SW480 (cell line): ENCODE data around the gene C2orf92.
"Not testable (repeated sequence)": the region's sequence is repeated elsewhere in the genome, so short reads cannot be mapped to it uniquely, and the experiment has no call there.

ENCODE experiments used
- DNase-seq: peaks from one replicate; pipeline ENCODE4 v3.0.0-alpha.2; 2016; ENCODE audit warnings: low spot score

The C2orf92 gene

GRCh38 chr2:97660044-97660774 lies 9.3 kb upstream of the C2orf92 start:
- DNase-seq = no peak

DNA sequence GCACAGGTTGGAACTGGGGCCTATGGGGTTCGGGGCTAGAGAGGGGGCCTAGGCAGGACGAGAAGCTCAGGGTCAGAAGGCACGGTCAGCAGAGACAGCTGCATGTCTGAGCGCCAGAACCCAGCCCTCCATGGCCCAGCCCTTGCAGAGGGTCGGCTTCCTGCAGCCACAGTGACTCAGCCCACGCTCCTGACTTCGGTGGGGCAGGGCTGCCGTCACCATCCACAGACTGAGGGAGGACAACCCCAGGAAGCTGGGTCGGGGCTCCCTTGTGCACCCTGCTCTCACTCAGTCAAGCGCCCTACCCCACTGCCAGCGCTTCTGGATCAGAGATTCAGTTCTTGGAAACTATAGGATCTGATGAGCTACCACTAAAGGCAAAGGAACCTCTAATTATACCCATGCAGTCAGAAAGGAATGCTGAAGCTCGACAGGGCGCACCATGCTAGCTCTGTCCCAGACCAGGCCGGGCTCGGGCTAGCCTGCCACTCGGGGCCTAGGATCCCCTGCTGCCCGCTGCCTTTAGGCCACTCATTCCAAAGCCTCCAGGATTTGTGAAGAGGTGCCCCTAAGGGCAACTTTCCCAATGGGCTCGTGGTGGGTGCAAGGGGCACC lies 8.6 kb upstream of the C2orf92 start:
- DNase-seq = no peak

- DNase-seq = no peak
Measured at GRCh38 chr2:97661927-97662326, 7.6 kb upstream of the C2orf92 start.

- DNase-seq = no peak
Measured at GRCh38 chr2:97662386-97662894, 7.1 kb upstream of the C2orf92 start.

DNA sequence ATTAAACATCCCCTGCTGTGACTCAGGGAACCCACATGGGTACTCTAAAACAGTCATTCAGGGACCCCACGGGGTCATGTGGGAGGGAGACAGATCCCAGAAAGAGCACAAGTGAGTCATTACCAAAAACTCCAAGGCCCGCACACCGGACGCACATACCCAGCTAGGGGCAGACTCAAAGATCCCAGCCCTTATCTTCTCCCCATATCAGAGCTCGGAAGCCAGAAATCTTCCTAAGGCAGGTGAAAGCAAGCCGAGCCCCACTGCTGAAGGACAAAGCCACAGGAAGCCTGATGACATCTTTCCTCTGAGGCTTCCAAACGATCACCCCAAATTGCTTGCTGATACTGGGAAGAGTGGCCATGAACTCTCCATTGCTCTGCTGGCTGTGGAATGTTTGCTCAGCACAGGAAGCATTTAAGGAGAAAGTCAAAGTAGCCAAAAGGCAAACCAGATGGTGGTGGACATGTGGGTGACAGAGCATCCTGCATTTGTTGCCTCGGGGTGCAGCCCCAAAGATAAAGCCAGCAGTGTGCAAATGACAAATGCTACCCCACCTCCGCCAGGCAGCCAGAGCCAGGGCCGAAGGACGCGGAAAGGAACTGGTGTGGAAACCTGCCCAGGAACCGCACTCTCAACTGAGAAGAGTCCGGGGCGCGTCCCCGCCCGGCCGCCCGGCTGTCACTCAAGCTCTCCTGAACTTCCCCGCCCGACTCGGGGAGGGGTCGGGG lies 6.5 kb upstream of the C2orf92 start:
- DNase-seq = peak; percentile 86

DNA sequence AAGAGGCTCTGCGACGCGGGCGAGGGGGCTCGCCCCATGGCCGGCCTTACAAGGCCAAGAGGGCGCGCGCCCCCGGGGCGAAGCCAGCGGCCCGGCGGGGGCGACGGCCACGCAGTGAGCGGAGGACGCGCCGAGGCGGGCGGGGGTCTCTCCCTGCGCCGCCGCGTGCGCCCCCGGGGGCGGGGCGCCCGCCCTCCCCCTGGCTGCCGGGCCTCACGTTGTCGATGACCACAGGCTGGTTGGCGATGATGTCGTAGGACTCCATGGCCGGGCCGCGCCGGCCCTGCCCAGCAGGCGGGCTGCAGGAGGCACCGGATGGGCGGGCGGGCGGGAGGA lies 5.9 kb upstream of the C2orf92 start:
- no peak for DNase-seq

DNA sequence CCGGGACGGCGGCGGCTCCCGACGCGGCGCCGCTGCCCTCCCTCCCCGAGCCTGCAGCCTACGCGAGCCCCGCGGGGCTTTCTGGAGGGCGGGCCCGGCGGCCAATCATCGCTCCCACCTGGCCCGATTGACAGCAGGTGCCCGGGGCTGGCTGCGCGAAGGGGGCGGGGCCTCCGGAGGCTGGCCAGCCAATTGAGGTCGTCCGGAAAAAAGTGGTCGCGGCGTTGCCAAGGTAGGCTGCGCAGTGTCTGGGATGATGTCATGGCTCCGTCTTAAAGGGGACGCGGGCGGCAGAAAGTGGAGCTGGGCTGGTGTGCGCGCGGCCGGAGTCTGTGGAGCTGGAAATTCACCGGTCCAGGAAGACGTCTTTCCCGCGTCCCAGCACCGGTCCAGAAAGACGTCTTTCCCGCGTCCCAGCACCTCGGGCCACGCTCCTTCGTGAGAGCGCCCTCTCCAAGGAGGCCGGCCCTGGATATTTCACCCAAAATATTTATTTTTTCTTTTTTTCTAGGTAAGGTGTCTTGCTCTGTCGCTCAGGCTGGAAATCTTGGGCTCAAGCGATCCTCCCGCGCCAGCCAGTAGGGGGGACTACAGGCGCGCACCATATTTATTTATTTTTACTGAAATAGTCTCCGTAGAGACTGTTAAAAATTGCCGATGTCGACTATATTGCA lies 5.4 kb upstream of the C2orf92 start, which contains the start of gene ACTR1B:
ACTR1B (minus strand) TSS at position 83 of the 674 bp plus-strand sequence. CDS start 154 bp downstream, outside the sequence.
- peak; percentile 100 for DNase-seq

GRCh38 chr2:97664636-97664970 lies 4.9 kb upstream of the C2orf92 start:
- DNase-seq = no peak

GRCh38 chr2:97670471-97670870 lies 958 bp downstream of the C2orf92 start:
- no peak for DNase-seq

GRCh38 chr2:97671526-97671925 lies 2.0 kb downstream of the C2orf92 start:
- no peak for DNase-seq

- not testable (repeated sequence) for DNase-seq
Measured at GRCh38 chr2:97672606-97673140, 3.2 kb downstream of the C2orf92 start.

GRCh38 chr2:97673182-97673914 lies 3.8 kb downstream of the C2orf92 start:
- no peak for DNase-seq

GRCh38 chr2:97673915-97674283 lies 4.4 kb downstream of the C2orf92 start:
- DNase-seq = no peak

DNA sequence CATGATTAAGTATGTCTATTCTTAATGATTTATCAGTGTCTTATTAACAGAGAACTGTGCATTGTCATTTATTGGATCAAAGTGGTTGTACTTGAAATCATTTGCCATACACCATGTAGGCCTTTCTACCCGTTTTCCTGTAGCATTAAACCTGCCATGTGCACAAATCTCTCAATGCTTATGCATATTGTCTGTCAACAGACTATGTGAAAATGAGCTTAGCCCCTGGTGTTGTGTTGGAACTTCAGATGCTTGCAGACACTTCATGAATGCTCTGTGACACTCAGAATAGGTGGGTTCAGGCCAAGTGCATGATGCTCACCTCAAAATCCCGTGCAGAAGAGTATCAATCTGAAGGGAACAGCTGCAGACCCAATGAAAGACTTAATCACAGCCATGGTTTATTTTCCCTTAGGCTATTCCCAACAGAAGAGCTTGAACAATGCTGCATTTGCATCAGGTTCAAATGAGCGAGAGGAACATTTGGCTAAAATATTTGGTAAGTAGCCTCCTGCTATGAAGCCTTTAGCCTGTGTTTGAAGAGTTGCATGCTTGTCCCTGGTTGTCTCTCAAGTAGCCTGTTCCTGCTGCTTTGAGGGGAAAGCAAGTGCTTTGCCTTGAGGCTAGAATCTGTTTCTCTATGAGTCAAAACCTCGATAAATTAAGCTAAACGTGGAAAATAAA lies 6.1 kb downstream of the C2orf92 start:
- no peak for DNase-seq

GRCh38 chr2:97676620-97677019 lies 7.1 kb downstream of the C2orf92 start:
- no peak for DNase-seq

DNA sequence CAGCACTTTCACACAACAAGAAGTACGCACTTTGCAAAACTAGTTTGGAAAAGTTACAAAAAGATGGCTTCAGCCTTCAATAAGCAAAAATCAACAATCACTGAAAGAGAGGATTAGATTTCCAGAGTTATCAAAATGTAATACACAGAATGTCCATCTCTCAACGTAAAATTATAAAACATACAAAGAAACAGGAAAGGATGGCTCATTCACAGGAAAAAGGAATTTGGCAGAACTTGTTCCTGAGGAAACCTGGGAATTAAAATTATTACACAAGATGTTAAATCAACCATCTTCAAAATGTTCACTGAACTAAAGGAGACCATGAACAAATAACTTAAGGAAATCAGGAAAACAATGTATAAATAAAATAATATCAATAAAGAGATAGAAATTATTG lies 8.0 kb downstream of the C2orf92 start:
- DNase-seq = no peak

- DNase-seq = no peak
Measured at GRCh38 chr2:97678298-97678697, 8.8 kb downstream of the C2orf92 start.

DNA sequence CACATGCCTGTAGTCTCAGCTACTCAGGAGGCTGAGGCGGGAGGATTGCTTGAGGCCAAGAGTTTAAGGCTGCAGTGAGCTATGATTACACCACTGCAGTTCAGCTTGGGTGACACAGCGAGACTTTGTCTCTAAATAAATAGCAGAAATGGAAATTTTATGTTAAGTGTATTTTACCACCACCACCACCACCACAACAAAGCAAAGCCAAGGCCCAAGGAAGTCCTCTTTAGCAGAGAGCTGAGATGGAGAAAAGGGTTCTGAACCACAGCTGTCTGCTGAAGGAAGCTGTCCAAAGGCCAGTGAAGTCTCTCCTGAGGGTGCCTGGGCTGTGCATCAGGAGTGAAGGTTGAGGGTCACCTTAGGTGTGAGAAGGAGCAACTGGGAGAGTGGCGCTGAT lies 17.7 kb downstream of the C2orf92 start:
- not testable (repeated sequence) for DNase-seq

DNA sequence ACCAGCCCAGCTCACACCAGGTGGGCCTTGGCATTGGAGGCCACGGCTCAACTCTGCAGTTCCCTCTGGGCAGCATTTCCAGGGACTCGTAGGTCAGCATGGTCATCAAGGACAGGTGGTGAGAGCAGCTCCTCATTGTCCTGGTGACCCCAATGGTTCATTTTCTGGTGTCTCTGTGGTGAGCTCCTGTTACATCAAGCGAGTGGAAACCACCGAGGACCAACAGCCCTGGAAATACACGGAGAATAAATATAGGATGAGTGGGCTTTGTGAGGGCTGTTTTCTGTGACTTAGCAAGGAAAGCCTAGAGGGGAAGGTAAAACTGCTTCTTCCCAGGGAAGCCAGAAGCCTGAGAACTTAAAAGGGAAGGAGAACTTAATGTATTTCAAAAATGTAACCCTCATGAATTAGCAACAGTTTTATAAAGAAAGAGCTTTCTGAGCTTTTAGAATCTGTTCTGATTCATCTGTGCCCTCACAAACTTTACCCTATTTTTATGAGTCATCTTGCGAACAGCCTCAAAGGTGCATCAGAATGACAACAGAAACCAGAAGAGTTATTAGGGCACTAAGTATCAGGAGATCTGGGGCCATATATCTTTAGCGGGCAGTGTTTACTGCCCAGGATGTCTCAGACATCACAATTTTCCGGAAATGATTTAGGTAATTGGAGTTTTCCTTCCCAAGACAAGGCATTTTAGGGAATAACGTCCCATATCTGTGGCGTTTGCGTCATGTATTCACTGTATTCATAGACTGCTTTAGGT lies 18.7 kb downstream of the C2orf92 start:
- peak; percentile 55 for DNase-seq

GRCh38 chr2:97691166-97691565 lies 21.7 kb downstream of the C2orf92 start:
- no peak for DNase-seq
